Right lobe of liver (tissue), 4 donors: ENCODE measurements around the gene KLHL10.
"Not testable (repeated sequence)": the region's sequence is repeated elsewhere in the genome, so short reads cannot be mapped to it uniquely, and the experiment has no call there.

Experiments used
- CTCF ChIP-seq, 4 donors: fragments of 200-600 bp in 3 of 4; fragments of 450-650 bp in 1 of 4; IDR thresholded peaks; one replicate each; pipeline versions ENCODE4 v1.5.1 to v1.8.0; 2016 to 2022; ENCODE audit warnings: antibody characterized with exemption in 4 of 4, mild to moderate bottlenecking in 2 of 4
- POLR2A ChIP-seq: fragments of 450-650 bp; IDR thresholded peaks from one replicate; pipeline ENCODE4 v1.6.1; 2017; ENCODE audit warnings: antibody characterized with exemption, mild to moderate bottlenecking
- donor health status: DM: no; HTN: no; CAD: no.
- donor health status: DM: no; HTN: no; CAD: no.
- donor health status: DM: no; HTN: yes; CAD: no.

GRCh38 chr17:41829961-41830360 is 7.7 kb upstream of the KLHL10 start:
- TF ChIP-seq CTCF (IDR thresholded peaks at IDR 0.05); POLR2A: not testable (repeated sequence)
